ENCODE measurements around the gene BLVRB. TPM values are rescaled to one million over a fixed set of nuclear protein-coding genes. Genes with fewer than 3 reads are reported as not detected.
A peak's percentile ranks its signal among the peaks of the same experiment; 100 is the strongest.

The BLVRB gene
- total RNA-seq, 2 experiments from 2014 or later = 4.3 to 5.2 TPM

GRCh38 chr19:40471111-40471510 is 5.6 kb upstream of the BLVRB start:
- DNase-seq = no peak

GRCh38 chr19:40469011-40469410 is 3.5 kb upstream of the BLVRB start:
- H3K27me3 ChIP-seq (ENCODE audit: control insufficient read depth in 1 of 2, insufficient read depth in 2 of 2, low read length in 2 of 2) = peaks cover 0 to 16% of the 10 kb centered on the region in 2 experiments
- H3K9me3 ChIP-seq (ENCODE audit: control insufficient read depth in 1 of 2, insufficient read depth in 1 of 2, low read length in 2 of 2) = no peaks in the 10 kb centered on the region
- DNase-seq (no peak), ATAC-seq (ENCODE audit: poor library complexity) (no peak)
- POLR2A ChIA-PET = interaction anchor here (0.7 kb wide), 1 partner anchor 10 kb away, joined by 4 read pairs; no protein-coding TSS in a partner anchor
- H3K4me1 ChIP-seq (ENCODE audit: insufficient read depth, low read length) = peaks cover 34% of the 10 kb centered on the region
- no peak overlapping the region for H3K4me3 ChIP-seq (ENCODE audit: low read length)
- no peaks in the 10 kb centered on the region for H3K36me3 ChIP-seq (ENCODE audit: insufficient read depth, low read length)
- CTCF ChIA-PET = interaction anchor here (1.0 kb wide), 1 partner anchor 48 kb away, joined by 3 read pairs; no protein-coding TSS in a partner anchor
- no peak overlapping the region for H3K27ac ChIP-seq (ENCODE audit: low read depth in 1 of 2, low read length in 2 of 2)
- intact Hi-C loops (cut with DNase I, micrococcal nuclease) = loop anchor here (5.0 to 10.0 kb wide), 5 partner anchors 64 to 286 kb away; partner anchors contain the start of genes LTBP4 (in 2 of the 2), ACTMAP (in 1 of the 2), C19orf47 (in 1 of the 2) and PLD3 (in 1 of the 2)
- Mint-ChIP-seq H3K4me1 (ENCODE audit: low read depth) (peaks cover 26% of the 10 kb centered on the region), H3K4me3 (peak overlapping the region; percentile 56), H3K27ac (no peak overlapping the region), H3K27me3 (peaks cover 25% of the 10 kb centered on the region), H3K9me3 (no peaks in the 10 kb centered on the region), H3K36me3 (ENCODE audit: low read depth) (no peaks in the 10 kb centered on the region)
- TF ChIP-seq, protein P1, sequence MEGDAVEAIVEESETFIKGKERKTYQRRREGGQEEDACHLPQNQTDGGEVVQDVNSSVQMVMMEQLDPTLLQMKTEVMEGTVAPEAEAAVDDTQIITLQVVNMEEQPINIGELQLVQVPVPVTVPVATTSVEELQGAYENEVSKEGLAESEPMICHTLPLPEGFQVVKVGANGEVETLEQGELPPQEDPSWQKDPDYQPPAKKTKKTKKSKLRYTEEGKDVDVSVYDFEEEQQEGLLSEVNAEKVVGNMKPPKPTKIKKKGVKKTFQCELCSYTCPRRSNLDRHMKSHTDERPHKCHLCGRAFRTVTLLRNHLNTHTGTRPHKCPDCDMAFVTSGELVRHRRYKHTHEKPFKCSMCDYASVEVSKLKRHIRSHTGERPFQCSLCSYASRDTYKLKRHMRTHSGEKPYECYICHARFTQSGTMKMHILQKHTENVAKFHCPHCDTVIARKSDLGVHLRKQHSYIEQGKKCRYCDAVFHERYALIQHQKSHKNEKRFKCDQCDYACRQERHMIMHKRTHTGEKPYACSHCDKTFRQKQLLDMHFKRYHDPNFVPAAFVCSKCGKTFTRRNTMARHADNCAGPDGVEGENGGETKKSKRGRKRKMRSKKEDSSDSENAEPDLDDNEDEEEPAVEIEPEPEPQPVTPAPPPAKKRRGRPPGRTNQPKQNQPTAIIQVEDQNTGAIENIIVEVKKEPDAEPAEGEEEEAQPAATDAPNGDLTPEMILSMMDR (IDR thresholded peaks at IDR 0.05) = no peak

More at GRCh38 chr19:40471111-40471510, 5.6 kb upstream of the BLVRB start:
- Histone ChIP-seq H3K9me3 (ENCODE audit: control insufficient read depth in 1 of 2, insufficient read depth in 1 of 2, low read length in 2 of 2) (no peaks in the 10 kb centered on the region), H3K27ac (ENCODE audit: low read depth in 1 of 2, low read length in 2 of 2) (no peak overlapping the region), H3K27me3 (ENCODE audit: control insufficient read depth in 1 of 2, insufficient read depth in 2 of 2, low read length in 2 of 2) (peaks cover 0 to 16% of the 10 kb centered on the region in 2 experiments), H3K4me1 (ENCODE audit: insufficient read depth, low read length) (peaks cover 14% of the 10 kb centered on the region), H3K4me3 (ENCODE audit: low read length) (no peak overlapping the region), H3K36me3 (ENCODE audit: insufficient read depth, low read length) (no peaks in the 10 kb centered on the region)
- no peak overlapping the region for H3K4me3 Mint-ChIP-seq
- ChIA-PET CTCF (no interaction called here), POLR2A (no interaction called here)
- TF ChIP-seq, protein P1 (IDR thresholded peaks at IDR 0.05) = no peak
- no peak for ATAC-seq (ENCODE audit: poor library complexity)
- H3K27me3 Mint-ChIP-seq = peaks cover 27% of the 10 kb centered on the region
- peaks cover 7% of the 10 kb centered on the region for H3K4me1 Mint-ChIP-seq (ENCODE audit: low read depth)
- no peaks in the 10 kb centered on the region for H3K36me3 Mint-ChIP-seq (ENCODE audit: low read depth)
- H3K27ac Mint-ChIP-seq = no peak overlapping the region
- no peaks in the 10 kb centered on the region for H3K9me3 Mint-ChIP-seq
- intact Hi-C loops (cut with DNase I, micrococcal nuclease) = no loop called here

GRCh38 chr19:40466985-40467734 is 1.6 kb upstream of the BLVRB start, which contains the start of gene SPTBN4:
TSS of gene SPTBN4 (plus strand) at chr19:40467001. CDS start at chr19:40472622, 5,621 bp downstream.
- TF ChIP-seq, protein P1 (IDR thresholded peaks at IDR 0.05) = no peak
- Mint-ChIP-seq H3K27ac (peak within 1 kb of the TSS; percentile 87), H3K9me3 (no peaks in the 10 kb centered on the region), H3K27me3 (peaks cover 25% of the 10 kb centered on the region), H3K36me3 (ENCODE audit: low read depth) (no peaks in the 10 kb centered on the region), H3K4me3 (peak within 1 kb of the TSS; percentile 93), H3K4me1 (ENCODE audit: low read depth) (peaks cover 30% of the 10 kb centered on the region)
- Histone ChIP-seq H3K36me3 (ENCODE audit: insufficient read depth, low read length) (no peaks in the 10 kb centered on the region), H3K9me3 (ENCODE audit: control insufficient read depth in 1 of 2, insufficient read depth in 1 of 2, low read length in 2 of 2) (no peaks in the 10 kb centered on the region), H3K27me3 (ENCODE audit: control insufficient read depth in 1 of 2, insufficient read depth in 2 of 2, low read length in 2 of 2) (peaks cover 0 to 16% of the 10 kb centered on the region in 2 experiments), H3K27ac (ENCODE audit: low read depth in 1 of 2, low read length in 2 of 2) (peak within 1 kb of the TSS in 1 of 2 donors; percentile 54), H3K4me3 (ENCODE audit: low read length) (peak within 1 kb of the TSS; percentile 81), H3K4me1 (ENCODE audit: insufficient read depth, low read length) (peaks cover 35% of the 10 kb centered on the region)
- intact Hi-C loops (cut with DNase I, micrococcal nuclease) = loop anchor here (1.0 to 10.0 kb wide), 9 partner anchors 23 to 288 kb away; partner anchors contain the start of genes LTBP4 (in 2 of the 2), ACTMAP (in 1 of the 2), C19orf47 (in 1 of the 2) and PLD3 (in 1 of the 2)
- DNase-seq (peak in 3 of 14 experiments; percentile 17 to 51 (median 21)), ATAC-seq (ENCODE audit: poor library complexity) (no peak)
- CTCF ChIA-PET = interaction anchor here (3.2 kb wide), 1 partner anchor 46 kb away, joined by 20 read pairs; no protein-coding TSS in a partner anchor
- POLR2A ChIA-PET = interaction anchor here (3.3 kb wide), 1 partner anchor 46 kb away, joined by 42 read pairs; no protein-coding TSS in a partner anchor

Data from CD4-positive, alpha-beta T cell (primary cell).